ENCODE measurements around the gene TPSD1. TPM values are rescaled to one million over a fixed set of nuclear protein-coding genes. Genes with fewer than 3 reads are reported as not detected.

Gene TPSD1
- total RNA-seq, 1 donor from 2014 or later, result not detected

- no peaks in the 10 kb centered on the region for H3K9me3 ChIP-seq (ENCODE audit: insufficient read depth, low read depth, low read length)
- H2AFZ ChIP-seq (ENCODE audit: low read depth, low read length), result no peak overlapping the region
- H4K20me1 ChIP-seq (ENCODE audit: insufficient read depth, low read length), result no peaks in the 10 kb centered on the region
- Mint-ChIP-seq H3K9me3 (ENCODE audit: unreplicated experiment) (peaks cover 5% of the 10 kb centered on the region), H3K4me1 (ENCODE audit: low read depth, unreplicated experiment) (no peaks in the 10 kb centered on the region), H3K27me3 (ENCODE audit: low read depth, unreplicated experiment) (peaks cover 32% of the 10 kb centered on the region), H3K4me3 (ENCODE audit: unreplicated experiment) (no peak overlapping the region), H3K36me3 (ENCODE audit: low read depth, unreplicated experiment) (no peaks in the 10 kb centered on the region), H3K27ac (ENCODE audit: unreplicated experiment) (no peak overlapping the region)
- H3K4me2 ChIP-seq (ENCODE audit: low read length), result no peak overlapping the region
- no peak for FAIRE-seq
- DNase-seq (ENCODE audit: low read depth), result no peak
- H3K36me3 ChIP-seq (ENCODE audit: insufficient read depth, low read length), result no peaks in the 10 kb centered on the region
- no peaks in the 10 kb centered on the region for H3K79me2 ChIP-seq (ENCODE audit: insufficient read depth, low read length)
- no peak overlapping the region for H3K4me3 ChIP-seq (ENCODE audit: insufficient read depth, low read depth, low read length)
- peaks cover 28% of the 10 kb centered on the region for H3K27me3 ChIP-seq (ENCODE audit: insufficient read depth, low read length)
- no peak overlapping the region for H3K27ac ChIP-seq (ENCODE audit: low read depth, low read length)
- no peaks in the 10 kb centered on the region for H3K4me1 ChIP-seq (ENCODE audit: insufficient read depth, low read length)
- TF ChIP-seq EZH2 (IDR thresholded peaks at IDR 0.05; ENCODE audit: insufficient read depth, low read length), result no peak
- TF ChIP-seq, protein P1, sequence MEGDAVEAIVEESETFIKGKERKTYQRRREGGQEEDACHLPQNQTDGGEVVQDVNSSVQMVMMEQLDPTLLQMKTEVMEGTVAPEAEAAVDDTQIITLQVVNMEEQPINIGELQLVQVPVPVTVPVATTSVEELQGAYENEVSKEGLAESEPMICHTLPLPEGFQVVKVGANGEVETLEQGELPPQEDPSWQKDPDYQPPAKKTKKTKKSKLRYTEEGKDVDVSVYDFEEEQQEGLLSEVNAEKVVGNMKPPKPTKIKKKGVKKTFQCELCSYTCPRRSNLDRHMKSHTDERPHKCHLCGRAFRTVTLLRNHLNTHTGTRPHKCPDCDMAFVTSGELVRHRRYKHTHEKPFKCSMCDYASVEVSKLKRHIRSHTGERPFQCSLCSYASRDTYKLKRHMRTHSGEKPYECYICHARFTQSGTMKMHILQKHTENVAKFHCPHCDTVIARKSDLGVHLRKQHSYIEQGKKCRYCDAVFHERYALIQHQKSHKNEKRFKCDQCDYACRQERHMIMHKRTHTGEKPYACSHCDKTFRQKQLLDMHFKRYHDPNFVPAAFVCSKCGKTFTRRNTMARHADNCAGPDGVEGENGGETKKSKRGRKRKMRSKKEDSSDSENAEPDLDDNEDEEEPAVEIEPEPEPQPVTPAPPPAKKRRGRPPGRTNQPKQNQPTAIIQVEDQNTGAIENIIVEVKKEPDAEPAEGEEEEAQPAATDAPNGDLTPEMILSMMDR (IDR thresholded peaks at IDR 0.05; ENCODE audit: insufficient read depth, low read depth, low read length), result no peak
- H3K9ac ChIP-seq (ENCODE audit: low read length), result no peak overlapping the region
Measured at GRCh38 chr16:1263591-1264344, 7.9 kb downstream of the TPSD1 start.

- Histone ChIP-seq H3K4me1 (ENCODE audit: insufficient read depth, low read length) (no peaks in the 10 kb centered on the region), H3K27me3 (ENCODE audit: insufficient read depth, low read length) (peaks cover 21% of the 10 kb centered on the region), H2AFZ (ENCODE audit: low read depth, low read length) (no peak overlapping the region), H3K9ac (ENCODE audit: low read length) (no peak overlapping the region), H3K4me2 (ENCODE audit: low read length) (no peak overlapping the region), H3K9me3 (ENCODE audit: insufficient read depth, low read depth, low read length) (no peaks in the 10 kb centered on the region), H3K79me2 (ENCODE audit: insufficient read depth, low read length) (no peaks in the 10 kb centered on the region), H3K4me3 (ENCODE audit: insufficient read depth, low read depth, low read length) (no peak overlapping the region), H4K20me1 (ENCODE audit: insufficient read depth, low read length) (no peaks in the 10 kb centered on the region), H3K27ac (ENCODE audit: low read depth, low read length) (no peak overlapping the region), H3K36me3 (ENCODE audit: insufficient read depth, low read length) (no peaks in the 10 kb centered on the region)
- H3K36me3 Mint-ChIP-seq (ENCODE audit: low read depth, unreplicated experiment), result no peaks in the 10 kb centered on the region
- peaks cover 30% of the 10 kb centered on the region for H3K27me3 Mint-ChIP-seq (ENCODE audit: low read depth, unreplicated experiment)
- no peak overlapping the region for H3K4me3 Mint-ChIP-seq (ENCODE audit: unreplicated experiment)
- peaks cover 5% of the 10 kb centered on the region for H3K9me3 Mint-ChIP-seq (ENCODE audit: unreplicated experiment)
- no peak overlapping the region for H3K27ac Mint-ChIP-seq (ENCODE audit: unreplicated experiment)
- DNase-seq (ENCODE audit: low read depth) (no peak), FAIRE-seq (no peak)
- H3K4me1 Mint-ChIP-seq (ENCODE audit: low read depth, unreplicated experiment), result no peaks in the 10 kb centered on the region
- TF ChIP-seq, protein P1 (IDR thresholded peaks at IDR 0.05; ENCODE audit: insufficient read depth, low read depth, low read length), result no peak
- TF ChIP-seq EZH2 (IDR thresholded peaks at IDR 0.05; ENCODE audit: insufficient read depth, low read length), result no peak
Measured at GRCh38 chr16:1264345-1265089, 8.6 kb downstream of the TPSD1 start.

Data from astrocyte (in vitro differentiated cells and primary cell).